ENCODE results near the gene STAT1.

The STAT1 gene

DNA sequence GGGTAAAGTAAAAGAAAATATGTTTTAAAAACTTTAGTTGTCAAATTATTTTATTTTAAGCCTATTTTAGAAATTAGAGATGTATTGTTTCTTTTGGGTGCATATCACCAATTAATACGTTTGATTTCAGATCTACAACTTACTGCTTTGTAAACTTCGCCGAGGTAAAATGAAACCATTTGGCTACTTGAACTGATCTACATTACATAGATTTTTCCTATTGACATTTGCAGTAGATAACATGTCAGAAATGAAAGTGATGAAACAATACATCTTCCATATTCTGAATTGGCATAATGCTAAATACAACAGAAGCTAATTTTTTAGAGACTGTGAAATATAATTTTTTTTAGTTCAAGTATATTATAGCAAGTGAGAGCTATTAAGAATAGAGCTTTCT is 93.9 kb downstream of the STAT1 start:
- Histone ChIP-seq H3K27me3 (ENCODE audit: control insufficient read depth, insufficient read depth, low read length) (no peaks in the 10 kb centered on the region), H3K9me3 (replicated peaks; ENCODE audit: low read length) (no peaks in the 10 kb centered on the region), H3K4me2 (ENCODE audit: low read length) (no peak overlapping the region), H3K36me3 (ENCODE audit: insufficient read depth, low read length) (peaks cover 91% of the 10 kb centered on the region), H3K9ac (ENCODE audit: low read depth, low read length) (no peak overlapping the region), H3K4me1 (ENCODE audit: control insufficient read depth, insufficient read depth, low read length) (no peaks in the 10 kb centered on the region), H3K4me3 (ENCODE audit: low read length) (no peak overlapping the region)

Data from skeletal muscle satellite cell (primary cell).